ENCODE data around the gene MED22.

DNA sequence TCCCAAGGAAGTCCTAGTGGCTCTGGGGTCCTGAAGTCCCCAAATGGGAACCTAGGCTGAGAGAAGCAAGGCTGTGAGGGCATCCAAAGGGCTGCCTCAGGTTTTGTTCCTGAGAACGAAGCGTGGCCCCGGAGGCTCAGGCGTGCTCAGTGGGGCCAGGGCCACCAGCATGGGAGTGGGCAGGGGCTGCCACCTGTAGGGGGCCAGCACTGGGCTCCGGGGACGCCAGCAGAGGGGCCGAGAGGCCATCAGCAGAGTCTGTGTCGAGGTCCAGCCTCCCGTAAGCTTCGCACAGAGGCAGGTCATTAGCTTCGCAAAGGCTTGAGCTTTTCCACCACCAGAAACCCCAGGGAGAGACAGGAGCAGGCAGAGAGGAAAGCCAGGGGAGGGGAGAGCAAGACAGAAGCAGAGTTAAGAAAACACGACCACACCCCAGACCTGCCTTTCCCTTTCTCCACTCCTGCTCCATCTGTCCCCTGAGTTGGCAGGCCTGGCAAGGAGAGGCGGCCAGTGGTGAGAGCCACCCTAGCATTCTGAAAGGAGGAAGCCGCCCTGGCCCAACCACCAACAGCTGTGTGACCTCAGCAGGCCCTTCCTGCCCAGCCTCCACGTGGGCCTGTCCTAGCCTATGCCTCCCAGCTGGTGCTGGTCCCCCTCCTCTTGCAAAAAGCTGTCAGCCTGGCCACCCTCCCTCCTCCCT lies 6.4 kb downstream of the MED22 start:
- TF ChIP-seq ZNF133 (tag by site-specific recombination; IDR thresholded peaks at IDR 0.05) (no peak), ZBTB8A (tag by site-specific recombination; IDR thresholded peaks at IDR 0.05) (no peak), ZNF830 (tag by site-specific recombination; IDR thresholded peaks at IDR 0.05; ENCODE audit: low read depth) (no peak), SP2 (tag by site-specific recombination; IDR thresholded peaks at IDR 0.05) (no peak), BCL11B (tag by site-specific recombination; IDR thresholded peaks at IDR 0.05; ENCODE audit: low read depth) (no peak), ZFP41 (tag by site-specific recombination; IDR thresholded peaks at IDR 0.05; ENCODE audit: borderline replicate concordance) (no peak), ZNF394 (tag by site-specific recombination; IDR thresholded peaks at IDR 0.05; ENCODE audit: borderline replicate concordance) (no peak), ZNF501 (tag by site-specific recombination; IDR thresholded peaks at IDR 0.05) (no peak), OSR2 (tag by site-specific recombination; IDR thresholded peaks at IDR 0.05) (no peak), ZNF561 (tag by site-specific recombination; IDR thresholded peaks at IDR 0.05; ENCODE audit: borderline replicate concordance) (no peak)
- TF ChIP-seq, protein P1, sequence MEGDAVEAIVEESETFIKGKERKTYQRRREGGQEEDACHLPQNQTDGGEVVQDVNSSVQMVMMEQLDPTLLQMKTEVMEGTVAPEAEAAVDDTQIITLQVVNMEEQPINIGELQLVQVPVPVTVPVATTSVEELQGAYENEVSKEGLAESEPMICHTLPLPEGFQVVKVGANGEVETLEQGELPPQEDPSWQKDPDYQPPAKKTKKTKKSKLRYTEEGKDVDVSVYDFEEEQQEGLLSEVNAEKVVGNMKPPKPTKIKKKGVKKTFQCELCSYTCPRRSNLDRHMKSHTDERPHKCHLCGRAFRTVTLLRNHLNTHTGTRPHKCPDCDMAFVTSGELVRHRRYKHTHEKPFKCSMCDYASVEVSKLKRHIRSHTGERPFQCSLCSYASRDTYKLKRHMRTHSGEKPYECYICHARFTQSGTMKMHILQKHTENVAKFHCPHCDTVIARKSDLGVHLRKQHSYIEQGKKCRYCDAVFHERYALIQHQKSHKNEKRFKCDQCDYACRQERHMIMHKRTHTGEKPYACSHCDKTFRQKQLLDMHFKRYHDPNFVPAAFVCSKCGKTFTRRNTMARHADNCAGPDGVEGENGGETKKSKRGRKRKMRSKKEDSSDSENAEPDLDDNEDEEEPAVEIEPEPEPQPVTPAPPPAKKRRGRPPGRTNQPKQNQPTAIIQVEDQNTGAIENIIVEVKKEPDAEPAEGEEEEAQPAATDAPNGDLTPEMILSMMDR (tag by site-specific recombination; IDR thresholded peaks at IDR 0.05), result no peak
- TF ChIP-seq, protein P2, sequence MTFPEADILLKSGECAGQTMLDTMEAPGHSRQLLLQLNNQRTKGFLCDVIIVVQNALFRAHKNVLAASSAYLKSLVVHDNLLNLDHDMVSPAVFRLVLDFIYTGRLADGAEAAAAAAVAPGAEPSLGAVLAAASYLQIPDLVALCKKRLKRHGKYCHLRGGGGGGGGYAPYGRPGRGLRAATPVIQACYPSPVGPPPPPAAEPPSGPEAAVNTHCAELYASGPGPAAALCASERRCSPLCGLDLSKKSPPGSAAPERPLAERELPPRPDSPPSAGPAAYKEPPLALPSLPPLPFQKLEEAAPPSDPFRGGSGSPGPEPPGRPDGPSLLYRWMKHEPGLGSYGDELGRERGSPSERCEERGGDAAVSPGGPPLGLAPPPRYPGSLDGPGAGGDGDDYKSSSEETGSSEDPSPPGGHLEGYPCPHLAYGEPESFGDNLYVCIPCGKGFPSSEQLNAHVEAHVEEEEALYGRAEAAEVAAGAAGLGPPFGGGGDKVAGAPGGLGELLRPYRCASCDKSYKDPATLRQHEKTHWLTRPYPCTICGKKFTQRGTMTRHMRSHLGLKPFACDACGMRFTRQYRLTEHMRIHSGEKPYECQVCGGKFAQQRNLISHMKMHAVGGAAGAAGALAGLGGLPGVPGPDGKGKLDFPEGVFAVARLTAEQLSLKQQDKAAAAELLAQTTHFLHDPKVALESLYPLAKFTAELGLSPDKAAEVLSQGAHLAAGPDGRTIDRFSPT (tag by site-specific recombination; IDR thresholded peaks at IDR 0.05), result no peak
- TF ChIP-seq, protein P3, sequence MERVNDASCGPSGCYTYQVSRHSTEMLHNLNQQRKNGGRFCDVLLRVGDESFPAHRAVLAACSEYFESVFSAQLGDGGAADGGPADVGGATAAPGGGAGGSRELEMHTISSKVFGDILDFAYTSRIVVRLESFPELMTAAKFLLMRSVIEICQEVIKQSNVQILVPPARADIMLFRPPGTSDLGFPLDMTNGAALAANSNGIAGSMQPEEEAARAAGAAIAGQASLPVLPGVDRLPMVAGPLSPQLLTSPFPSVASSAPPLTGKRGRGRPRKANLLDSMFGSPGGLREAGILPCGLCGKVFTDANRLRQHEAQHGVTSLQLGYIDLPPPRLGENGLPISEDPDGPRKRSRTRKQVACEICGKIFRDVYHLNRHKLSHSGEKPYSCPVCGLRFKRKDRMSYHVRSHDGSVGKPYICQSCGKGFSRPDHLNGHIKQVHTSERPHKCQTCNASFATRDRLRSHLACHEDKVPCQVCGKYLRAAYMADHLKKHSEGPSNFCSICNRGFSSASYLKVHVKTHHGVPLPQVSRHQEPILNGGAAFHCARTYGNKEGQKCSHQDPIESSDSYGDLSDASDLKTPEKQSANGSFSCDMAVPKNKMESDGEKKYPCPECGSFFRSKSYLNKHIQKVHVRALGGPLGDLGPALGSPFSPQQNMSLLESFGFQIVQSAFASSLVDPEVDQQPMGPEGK (tag by site-specific recombination; IDR thresholded peaks at IDR 0.05), result no peak
- TF ChIP-seq, protein P4, sequence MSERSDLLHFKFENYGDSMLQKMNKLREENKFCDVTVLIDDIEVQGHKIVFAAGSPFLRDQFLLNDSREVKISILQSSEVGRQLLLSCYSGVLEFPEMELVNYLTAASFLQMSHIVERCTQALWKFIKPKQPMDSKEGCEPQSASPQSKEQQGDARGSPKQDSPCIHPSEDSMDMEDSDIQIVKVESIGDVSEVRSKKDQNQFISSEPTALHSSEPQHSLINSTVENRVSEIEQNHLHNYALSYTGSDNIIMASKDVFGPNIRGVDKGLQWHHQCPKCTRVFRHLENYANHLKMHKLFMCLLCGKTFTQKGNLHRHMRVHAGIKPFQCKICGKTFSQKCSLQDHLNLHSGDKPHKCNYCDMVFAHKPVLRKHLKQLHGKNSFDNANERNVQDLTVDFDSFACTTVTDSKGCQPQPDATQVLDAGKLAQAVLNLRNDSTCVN (tag by site-specific recombination; optimal IDR thresholded peaks at IDR 0.05), result no peak

Data from HEK293 (cell line).